HepG2 (cell line): ENCODE data around the gene TBXA2R. TPM values are rescaled to one million over a fixed set of nuclear protein-coding genes. Genes with fewer than 3 reads are reported as not detected.

ENCODE experiments used
- HOXA3 ChIP-seq: sonication (generic); formaldehyde crosslinking; IDR thresholded peaks from 2 replicates; pipeline ENCODE4 v1.5.0; 2020; ENCODE audit warnings: missing genetic modification reagents
- IKZF1 ChIP-seq: fragments of 450-650 bp; IDR thresholded peaks from 2 replicates; pipeline ENCODE4 v1.7.1; 2016
- MED13 ChIP-seq: sonication (generic); formaldehyde crosslinking; IDR thresholded peaks from 2 replicates; pipeline ENCODE4 v1.5.0; 2020; ENCODE audit warnings: missing genetic modification reagents
- MZF1 ChIP-seq: sonication (generic); formaldehyde crosslinking; IDR thresholded peaks from 2 replicates; pipeline ENCODE4 v1.8.1; 2023; ENCODE audit warnings: mild to moderate bottlenecking, missing genetic modification reagents, borderline replicate concordance
- NFKBIZ ChIP-seq: IDR thresholded peaks from 2 replicates; pipeline ENCODE4 v1.6.1; 2018; ENCODE audit warnings: missing genetic modification reagents, missing compliant biosample characterization
- POGZ ChIP-seq: sonication (generic); formaldehyde crosslinking; IDR thresholded peaks from 2 replicates; pipeline ENCODE4 v1.4.0; 2020; ENCODE audit warnings: mild to moderate bottlenecking, missing genetic modification reagents
- SP140L ChIP-seq: sonication (generic); formaldehyde crosslinking; IDR thresholded peaks from 2 replicates; pipeline ENCODE4 v1.4.0; 2020; ENCODE audit warnings: missing genetic modification reagents, borderline replicate concordance
- ZBTB1 ChIP-seq: sonication (generic); formaldehyde crosslinking; IDR thresholded peaks from 2 replicates; pipeline ENCODE4 v1.4.0; 2020; ENCODE audit warnings: missing genetic modification reagents, borderline replicate concordance
- ZNF234 ChIP-seq: sonication (generic); formaldehyde crosslinking; conservative IDR thresholded peaks from 2 replicates; pipeline ENCODE4 v1.5.1; 2020; ENCODE audit warnings: mild to moderate bottlenecking, missing genetic modification reagents
- ZNF296 ChIP-seq: sonication (generic); formaldehyde crosslinking; conservative IDR thresholded peaks from 2 replicates; pipeline ENCODE4 v1.5.0; 2020; ENCODE audit warnings: mild to moderate bottlenecking, missing genetic modification reagents
- ZNF446 ChIP-seq: sonication (generic); formaldehyde crosslinking; IDR thresholded peaks from 2 replicates; pipeline ENCODE4 v1.5.0; 2020; ENCODE audit warnings: mild to moderate bottlenecking, missing genetic modification reagents
- ZNF558 ChIP-seq: sonication (generic); formaldehyde crosslinking; IDR thresholded peaks from 2 replicates; pipeline ENCODE4 v1.9.0; 2022; ENCODE audit warnings: mild to moderate bottlenecking, missing genetic modification reagents, borderline replicate concordance
- ZNF607 ChIP-seq: sonication (generic); formaldehyde crosslinking; IDR thresholded peaks from 2 replicates; pipeline ENCODE4 v1.5.1; 2020; ENCODE audit warnings: missing genetic modification reagents, mild to moderate bottlenecking, borderline replicate concordance
- polyA plus RNA-seq, 8 experiments: library from polyadenylated mRNA; depleted of rRNA in 3 of 8; stranded (reverse) in 7 of 8; unstranded in 1 of 8; fragments of >200 nt; fragmentation: Illumina TruSeq in 4 of 8; extraction: Trizol in 4 of 8; gene quantifications; 2 replicates each; pipeline versions ENCODE4 v1.2.1 to v1.2.3, GENCODE V29; 2011 to 2016; ENCODE audit warnings: low read depth in 4 of 8, missing spikeins in 1 of 8, mixed read lengths in 1 of 8; ENCODE audit not compliant: insufficient read depth in 1 of 8
- total RNA-seq, 5 experiments: library from RNA; depleted of rRNA; stranded (reverse); fragments of >200 nt; fragmentation: Illumina TruSeq; extraction: Trizol; gene quantifications; 2 replicates each; pipeline ENCODE4 v1.2.3, GENCODE V29; 2016; ENCODE audit warnings: low read depth in 1 of 5
- TF ChIP-seq, protein P1 (sequence below): sonication (generic); formaldehyde crosslinking; IDR thresholded peaks from 2 replicates; pipeline ENCODE4 v1.8.0; 2022; ENCODE audit warnings: missing genetic modification reagents, low read depth, mild to moderate bottlenecking, borderline replicate concordance
- TF ChIP-seq, protein P2 (sequence below), 2 experiments: sonication (generic) in 1 of 2; formaldehyde crosslinking in 1 of 2; IDR thresholded peaks; 2 replicates each; pipeline versions ENCODE4 v1.4.0 to v1.6.1; 2018 to 2020; ENCODE audit warnings: missing genetic modification reagents in 2 of 2, borderline replicate concordance in 1 of 2, low read depth in 1 of 2, mild to moderate bottlenecking in 1 of 2, missing biosample characterization in 1 of 2
- TF ChIP-seq, protein P3 (sequence below): IDR thresholded peaks from 2 replicates; pipeline ENCODE4 v1.6.1; 2018; ENCODE audit warnings: missing genetic modification reagents, mild to moderate bottlenecking, missing compliant biosample characterization
- TF ChIP-seq, protein P4 (sequence below): IDR thresholded peaks from 2 replicates; pipeline ENCODE4 v1.6.1; 2012; ENCODE audit warnings: low read depth, low read length, improper control_type of control experiment
- TF ChIP-seq, protein P5 (sequence below): sonication (generic); formaldehyde crosslinking; IDR thresholded peaks from 2 replicates; pipeline ENCODE4 v1.5.1; 2020; ENCODE audit warnings: missing genetic modification reagents, mild to moderate bottlenecking, borderline replicate concordance
- TF ChIP-seq, protein P6 (sequence below): sonication (generic); formaldehyde crosslinking; IDR thresholded peaks from 2 replicates; pipeline ENCODE4 v1.4.0; 2020; ENCODE audit warnings: missing genetic modification reagents

Gene TBXA2R
- total and polyA plus RNA-seq, 2 of the 13 experiments (the other 11 are each of a cell fraction or from before 2014, with no cell fraction given), result 0.09 TPM; not detected in 1

DNA sequence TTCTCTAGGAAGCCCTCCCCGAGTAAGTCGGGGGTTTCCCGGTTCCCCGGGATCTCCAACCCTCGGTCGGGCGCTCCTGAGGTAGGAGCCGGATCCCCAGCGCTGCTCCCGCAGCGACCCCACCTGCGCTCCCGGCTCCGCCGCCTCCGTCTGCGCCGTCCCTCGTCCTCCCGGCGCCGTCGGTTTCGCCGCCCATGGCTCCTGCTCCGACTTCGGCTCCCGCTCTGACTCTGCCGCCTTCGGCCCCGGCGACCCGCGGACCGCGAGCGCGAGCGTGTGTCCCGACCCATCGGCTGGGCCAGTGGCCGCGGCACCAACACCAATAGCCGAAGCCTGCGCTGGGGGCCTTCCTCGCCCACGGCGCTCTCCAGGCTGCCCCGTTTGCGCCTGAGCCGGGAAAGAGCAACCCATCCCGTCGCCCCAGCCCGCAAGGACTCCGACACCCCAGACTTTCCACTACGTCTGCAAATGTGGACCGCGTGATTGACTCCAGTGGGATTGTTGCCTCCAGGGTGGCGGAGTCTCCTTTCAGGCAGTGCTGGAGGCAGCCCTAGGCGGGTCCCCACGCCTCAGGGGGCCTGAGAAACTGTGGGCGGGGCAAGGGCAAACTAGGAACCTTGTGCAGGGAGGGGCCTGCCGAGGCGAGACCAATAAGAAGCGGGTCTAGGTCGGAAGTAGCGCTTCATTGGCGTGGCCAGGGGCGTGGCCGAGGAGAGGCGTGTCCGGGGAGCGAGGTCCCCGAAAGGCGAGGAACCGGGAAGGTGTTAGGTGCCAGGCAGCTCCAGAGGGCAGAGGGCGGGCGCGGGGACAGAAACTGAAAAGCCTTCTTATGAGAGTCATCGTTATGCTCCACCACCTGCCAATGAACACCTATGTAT lies 20.0 kb upstream of the TBXA2R start, which contains the start of gene CACTIN (continued):
- TF ChIP-seq, protein P1, sequence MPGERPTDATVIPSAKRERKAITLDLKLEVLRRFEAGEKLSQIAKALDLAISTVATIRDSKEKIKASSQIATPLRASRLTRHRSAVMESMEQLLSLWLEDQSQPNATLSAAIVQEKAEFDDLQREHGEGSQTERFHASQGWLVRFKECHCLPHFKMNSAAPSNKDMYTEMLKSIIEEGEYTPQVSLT (CRISPR knock-in tag), result no peak
- TF ChIP-seq, protein P2, sequence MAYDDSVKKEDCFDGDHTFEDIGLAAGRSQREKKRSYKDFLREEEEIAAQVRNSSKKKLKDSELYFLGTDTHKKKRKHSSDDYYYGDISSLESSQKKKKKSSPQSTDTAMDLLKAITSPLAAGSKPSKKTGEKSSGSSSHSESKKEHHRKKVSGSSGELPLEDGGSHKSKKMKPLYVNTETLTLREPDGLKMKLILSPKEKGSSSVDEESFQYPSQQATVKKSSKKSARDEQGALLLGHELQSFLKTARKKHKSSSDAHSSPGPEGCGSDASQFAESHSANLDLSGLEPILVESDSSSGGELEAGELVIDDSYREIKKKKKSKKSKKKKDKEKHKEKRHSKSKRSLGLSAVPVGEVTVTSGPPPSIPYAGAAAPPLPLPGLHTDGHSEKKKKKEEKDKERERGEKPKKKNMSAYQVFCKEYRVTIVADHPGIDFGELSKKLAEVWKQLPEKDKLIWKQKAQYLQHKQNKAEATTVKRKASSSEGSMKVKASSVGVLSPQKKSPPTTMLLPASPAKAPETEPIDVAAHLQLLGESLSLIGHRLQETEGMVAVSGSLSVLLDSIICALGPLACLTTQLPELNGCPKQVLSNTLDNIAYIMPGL (CRISPR knock-in tag; IDR thresholded peaks at IDR 0.05; ENCODE audit: borderline replicate concordance in 1 of 2, low read depth in 1 of 2), result peak; percentile 72; a peak in 3 of 4 replicates
- TF ChIP-seq IKZF1, result no peak
- TF ChIP-seq, protein P3, sequence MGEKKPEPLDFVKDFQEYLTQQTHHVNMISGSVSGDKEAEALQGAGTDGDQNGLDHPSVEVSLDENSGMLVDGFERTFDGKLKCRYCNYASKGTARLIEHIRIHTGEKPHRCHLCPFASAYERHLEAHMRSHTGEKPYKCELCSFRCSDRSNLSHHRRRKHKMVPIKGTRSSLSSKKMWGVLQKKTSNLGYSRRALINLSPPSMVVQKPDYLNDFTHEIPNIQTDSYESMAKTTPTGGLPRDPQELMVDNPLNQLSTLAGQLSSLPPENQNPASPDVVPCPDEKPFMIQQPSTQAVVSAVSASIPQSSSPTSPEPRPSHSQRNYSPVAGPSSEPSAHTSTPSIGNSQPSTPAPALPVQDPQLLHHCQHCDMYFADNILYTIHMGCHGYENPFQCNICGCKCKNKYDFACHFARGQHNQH, result peak; percentile 88; the same call in 1 of the 2 replicates
- TF ChIP-seq NFKBIZ (CRISPR knock-in tag), result peak; percentile 75; the same call in 1 of the 2 replicates
- TF ChIP-seq, protein P4, sequence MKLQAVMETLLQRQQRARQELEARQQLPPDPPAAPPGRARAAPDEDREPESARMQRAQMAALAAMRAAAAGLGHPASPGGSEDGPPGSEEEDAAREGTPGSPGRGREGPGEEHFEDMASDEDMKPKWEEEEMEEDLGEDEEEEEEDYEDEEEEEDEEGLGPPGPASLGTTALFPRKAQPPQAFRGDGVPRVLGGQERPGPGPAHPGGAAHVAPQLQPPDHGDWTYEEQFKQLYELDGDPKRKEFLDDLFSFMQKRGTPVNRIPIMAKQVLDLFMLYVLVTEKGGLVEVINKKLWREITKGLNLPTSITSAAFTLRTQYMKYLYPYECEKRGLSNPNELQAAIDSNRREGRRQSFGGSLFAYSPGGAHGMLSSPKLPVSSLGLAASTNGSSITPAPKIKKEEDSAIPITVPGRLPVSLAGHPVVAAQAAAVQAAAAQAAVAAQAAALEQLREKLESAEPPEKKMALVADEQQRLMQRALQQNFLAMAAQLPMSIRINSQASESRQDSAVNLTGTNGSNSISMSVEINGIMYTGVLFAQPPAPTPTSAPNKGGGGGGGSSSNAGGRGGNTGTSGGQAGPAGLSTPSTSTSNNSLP, result 0 out of 2 replicates have a peak, but pooled peaks have one; percentile 14
- TF ChIP-seq POGZ (CRISPR knock-in tag), result peak; percentile 61; the same call in 1 of the 2 replicates
- TF ChIP-seq HOXA3 (CRISPR knock-in tag), result peak; percentile 76
- TF ChIP-seq, protein P5, sequence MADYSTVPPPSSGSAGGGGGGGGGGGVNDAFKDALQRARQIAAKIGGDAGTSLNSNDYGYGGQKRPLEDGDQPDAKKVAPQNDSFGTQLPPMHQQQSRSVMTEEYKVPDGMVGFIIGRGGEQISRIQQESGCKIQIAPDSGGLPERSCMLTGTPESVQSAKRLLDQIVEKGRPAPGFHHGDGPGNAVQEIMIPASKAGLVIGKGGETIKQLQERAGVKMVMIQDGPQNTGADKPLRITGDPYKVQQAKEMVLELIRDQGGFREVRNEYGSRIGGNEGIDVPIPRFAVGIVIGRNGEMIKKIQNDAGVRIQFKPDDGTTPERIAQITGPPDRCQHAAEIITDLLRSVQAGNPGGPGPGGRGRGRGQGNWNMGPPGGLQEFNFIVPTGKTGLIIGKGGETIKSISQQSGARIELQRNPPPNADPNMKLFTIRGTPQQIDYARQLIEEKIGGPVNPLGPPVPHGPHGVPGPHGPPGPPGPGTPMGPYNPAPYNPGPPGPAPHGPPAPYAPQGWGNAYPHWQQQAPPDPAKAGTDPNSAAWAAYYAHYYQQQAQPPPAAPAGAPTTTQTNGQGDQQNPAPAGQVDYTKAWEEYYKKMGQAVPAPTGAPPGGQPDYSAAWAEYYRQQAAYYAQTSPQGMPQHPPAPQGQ (CRISPR knock-in tag), result no peak
- TF ChIP-seq, protein P6, sequence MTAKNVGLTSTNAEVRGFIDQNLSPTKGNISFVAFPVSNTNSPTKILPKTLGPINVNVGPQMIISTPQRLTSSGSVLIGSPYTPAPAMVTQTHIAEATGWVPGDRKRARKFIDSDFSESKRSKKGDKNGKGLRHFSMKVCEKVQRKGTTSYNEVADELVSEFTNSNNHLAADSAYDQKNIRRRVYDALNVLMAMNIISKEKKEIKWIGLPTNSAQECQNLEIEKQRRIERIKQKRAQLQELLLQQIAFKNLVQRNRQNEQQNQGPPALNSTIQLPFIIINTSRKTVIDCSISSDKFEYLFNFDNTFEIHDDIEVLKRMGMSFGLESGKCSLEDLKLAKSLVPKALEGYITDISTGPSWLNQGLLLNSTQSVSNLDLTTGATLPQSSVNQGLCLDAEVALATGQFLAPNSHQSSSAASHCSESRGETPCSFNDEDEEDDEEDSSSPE (CRISPR knock-in tag), result peak; percentile 76; the same call in 1 of the 2 replicates
- no peak for TF ChIP-seq ZNF558 (CRISPR knock-in tag)
- 0 out of 2 replicates have a peak, but pooled peaks have one; percentile 74 for TF ChIP-seq ZNF234 (CRISPR knock-in tag)
- TF ChIP-seq SP140L, result 0 out of 2 replicates have a peak, but pooled peaks have one; percentile 54
- TF ChIP-seq ZNF296 (CRISPR knock-in tag), result no peak
- no peak; the same call in none of the 2 replicates for TF ChIP-seq ZNF607
- TF ChIP-seq MED13 (CRISPR knock-in tag), result 0 out of 2 replicates have a peak, but pooled peaks have one; percentile 23
- no peak for TF ChIP-seq ZBTB1 (CRISPR knock-in tag)
- TF ChIP-seq MZF1, result no peak
- 0 out of 2 replicates have a peak, but pooled peaks have one; percentile 68 for TF ChIP-seq ZNF446 (CRISPR knock-in tag)
